ENCODE measurements around the gene CREBBP. TPM values are rescaled to one million over a fixed set of nuclear protein-coding genes. Genes with fewer than 3 reads are reported as not detected.

CREBBP gene
- total RNA-seq, 2 donors from 2014 or later, result 59.3 to 60.7 TPM

DNA sequence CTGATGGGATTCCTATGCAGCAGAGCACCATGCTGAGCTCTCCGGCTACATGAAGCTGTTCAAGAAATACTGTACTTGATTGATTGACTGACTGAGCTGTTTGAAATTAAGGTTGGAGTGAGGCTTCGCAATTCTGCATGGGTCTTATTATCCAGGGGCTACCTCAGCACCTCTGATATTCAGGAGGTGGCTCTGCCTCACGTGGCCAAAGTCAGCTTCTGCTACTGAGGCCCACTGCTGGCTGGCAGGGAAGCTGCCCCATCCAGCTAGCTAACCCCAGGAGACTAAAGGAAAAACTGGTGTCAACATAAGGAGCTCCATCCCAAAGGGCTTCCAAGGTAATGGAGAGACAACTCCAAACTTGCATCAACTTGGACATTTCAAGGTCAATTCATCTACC lies 97.0 kb downstream of the CREBBP start:
- DNase-seq (no peak), ATAC-seq (no peak)
- intact Hi-C loops (cut with DNase I, micrococcal nuclease), result no loop called here

DNA sequence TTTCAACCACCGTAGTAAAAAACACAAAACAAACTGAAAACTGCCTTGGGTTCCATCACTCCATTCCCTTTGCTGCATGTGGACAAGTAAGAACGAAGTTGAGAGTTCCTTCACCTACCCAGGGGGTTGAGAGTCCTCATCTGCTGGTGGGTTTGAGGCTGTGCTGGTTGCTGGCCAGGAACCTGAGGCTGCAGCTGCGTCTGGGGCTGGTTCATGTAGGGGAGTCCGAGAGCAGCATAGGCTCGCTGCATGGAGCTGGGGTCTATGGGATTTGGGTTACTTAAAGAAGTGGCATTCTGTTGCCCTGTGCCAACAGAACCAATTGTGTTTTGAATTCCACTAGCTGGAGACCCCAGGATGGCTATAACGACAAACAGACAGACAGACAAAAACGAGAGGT lies 97.9 kb downstream of the CREBBP start:
- ATAC-seq (no peak), DNase-seq (no peak)
- intact Hi-C loops (cut with DNase I, micrococcal nuclease), result no loop called here

GRCh38 chr16:3781421-3781820 lies 99.1 kb downstream of the CREBBP start:
- intact Hi-C loops (cut with DNase I, micrococcal nuclease), result no loop called here
- ATAC-seq, result no peak
- no peak for DNase-seq

GRCh38 chr16:3780570-3780969 lies 99.9 kb downstream of the CREBBP start:
- ATAC-seq, result peak; percentile 48
- DNase-seq, result no peak
- intact Hi-C loops (cut with DNase I, micrococcal nuclease), result no loop called here

- no peak for DNase-seq
- intact Hi-C loops (cut with DNase I, micrococcal nuclease), result no loop called here
- no peak for ATAC-seq
Observed at GRCh38 chr16:3776316-3776715, 104.2 kb downstream of the CREBBP start.

GRCh38 chr16:3774819-3775218 lies 105.7 kb downstream of the CREBBP start:
- no peak for ATAC-seq
- DNase-seq, result no peak
- intact Hi-C loops (cut with DNase I, micrococcal nuclease), result no loop called here

DNA sequence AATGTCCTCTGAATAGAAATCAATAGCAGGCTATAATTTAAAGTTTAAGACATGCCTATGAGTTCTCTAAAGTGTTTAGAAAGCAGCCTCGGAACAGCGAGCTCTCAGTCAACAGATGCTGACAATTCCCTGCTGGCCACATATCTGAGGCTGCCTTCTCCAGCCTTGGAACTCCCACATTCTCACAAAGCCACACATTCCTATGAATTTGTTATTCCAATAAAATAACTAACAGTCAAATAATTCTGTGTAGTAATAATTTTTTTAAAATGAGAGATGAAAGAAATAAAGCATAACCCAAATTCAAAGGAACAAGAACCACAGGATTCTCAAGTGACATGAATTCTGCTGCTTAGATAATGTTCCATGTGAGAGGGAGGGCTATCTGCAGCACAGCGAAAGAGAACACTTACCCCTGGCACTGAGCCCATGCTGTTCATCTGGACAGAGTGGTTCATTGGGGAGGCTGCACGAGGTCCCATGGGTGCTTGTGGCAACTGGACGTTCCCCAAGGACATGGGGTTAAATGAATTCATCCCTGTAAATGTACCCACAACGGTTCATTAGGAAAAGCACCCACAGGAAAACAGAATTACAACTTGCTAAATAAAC lies 106.3 kb downstream of the CREBBP start:
- intact Hi-C loops (cut with DNase I, micrococcal nuclease), result no loop called here
- DNase-seq (no peak), ATAC-seq (no peak)

DNA sequence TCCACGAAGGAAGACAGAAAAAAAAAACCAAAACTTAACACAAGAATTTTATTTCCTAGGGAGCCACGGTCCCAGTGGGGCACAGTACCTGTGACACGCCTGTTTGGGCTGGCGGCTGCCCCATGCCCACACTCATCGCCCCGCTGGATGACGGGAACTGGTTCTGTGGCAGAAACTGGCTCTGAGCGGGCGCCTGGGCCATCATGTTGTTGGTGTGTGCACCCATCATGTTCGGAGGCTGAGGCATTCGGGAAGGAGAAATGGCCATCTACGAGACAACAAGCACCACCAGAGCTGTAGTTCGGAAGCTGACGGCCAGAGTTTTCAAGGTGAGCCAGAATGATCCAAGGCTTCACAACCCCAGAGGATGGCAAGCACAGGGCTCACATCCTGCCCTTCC lies 106.8 kb downstream of the CREBBP start:
- intact Hi-C loops (cut with DNase I, micrococcal nuclease), result no loop called here

DNA sequence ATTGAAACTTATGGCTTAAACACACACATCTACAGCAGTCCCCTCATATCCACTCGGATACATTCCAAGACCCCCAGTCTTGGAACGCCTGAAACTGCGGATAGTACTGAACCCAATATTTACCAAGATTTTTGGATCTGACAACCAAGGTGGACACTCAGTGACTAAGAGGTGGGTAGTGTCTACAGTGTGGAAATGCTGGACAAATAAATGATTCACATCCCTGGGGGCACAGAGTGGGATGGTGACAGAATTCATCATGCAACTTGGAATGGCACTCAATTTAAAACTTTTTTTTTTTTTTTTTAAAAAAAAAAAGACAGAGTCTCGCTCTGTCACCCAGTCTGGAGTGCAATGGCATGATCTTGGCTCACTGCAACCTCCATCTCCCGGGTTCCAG lies 109.0 kb downstream of the CREBBP start:
- intact Hi-C loops (cut with DNase I, micrococcal nuclease), result no loop called here
- no peak for ATAC-seq
- DNase-seq, result no peak

More for the DNA sequence above, 106.8 kb downstream of the CREBBP start:
- DNase-seq, result no peak
- ATAC-seq, result no peak

GRCh38 chr16:3770530-3770929 lies 110.0 kb downstream of the CREBBP start:
- DNase-seq (no peak), ATAC-seq (no peak)
- intact Hi-C loops (cut with DNase I, micrococcal nuclease), result no loop called here

DNA sequence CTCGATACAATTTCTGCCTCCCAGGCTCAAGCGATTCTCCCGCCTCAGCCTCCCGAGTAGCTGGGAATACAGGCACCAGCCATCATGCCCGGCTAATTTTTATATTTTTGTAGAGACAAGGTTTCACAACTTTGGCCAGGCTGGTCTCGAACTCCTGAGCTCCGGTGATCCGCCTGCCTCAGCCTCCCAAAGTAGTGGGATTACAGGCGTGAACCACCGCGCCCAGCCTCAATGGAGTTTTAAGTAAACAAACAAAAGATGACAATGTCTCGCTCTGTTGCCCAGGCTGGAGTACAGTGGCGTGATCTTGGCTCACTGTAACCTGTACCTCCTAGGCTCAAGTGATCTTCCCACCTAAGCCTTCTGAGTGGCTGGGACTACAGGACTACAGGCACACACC lies 110.6 kb downstream of the CREBBP start:
- no peak for ATAC-seq
- no peak for DNase-seq
- intact Hi-C loops (cut with DNase I, micrococcal nuclease), result no loop called here

DNA sequence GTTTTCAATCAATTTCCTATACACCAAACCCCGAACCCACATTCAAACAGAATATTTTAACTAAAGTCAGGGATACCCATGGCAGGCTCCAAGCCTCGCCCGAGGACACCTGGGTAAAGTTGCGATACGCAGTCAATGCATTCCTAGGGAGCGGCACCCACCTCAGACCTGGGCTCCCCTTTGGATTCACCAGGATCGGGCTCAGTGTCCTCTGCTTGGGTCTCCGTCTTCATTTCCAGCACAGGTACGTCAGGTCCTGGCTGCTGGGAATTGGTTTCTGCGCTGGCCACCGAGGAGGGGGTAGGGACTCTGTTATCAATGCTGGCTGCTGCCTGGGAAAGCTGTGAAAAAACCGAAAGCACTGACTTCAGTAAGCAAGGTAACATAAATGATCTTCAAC lies 111.5 kb downstream of the CREBBP start:
- DNase-seq (no peak), ATAC-seq (no peak)
- intact Hi-C loops (cut with DNase I, micrococcal nuclease), result no loop called here

DNA sequence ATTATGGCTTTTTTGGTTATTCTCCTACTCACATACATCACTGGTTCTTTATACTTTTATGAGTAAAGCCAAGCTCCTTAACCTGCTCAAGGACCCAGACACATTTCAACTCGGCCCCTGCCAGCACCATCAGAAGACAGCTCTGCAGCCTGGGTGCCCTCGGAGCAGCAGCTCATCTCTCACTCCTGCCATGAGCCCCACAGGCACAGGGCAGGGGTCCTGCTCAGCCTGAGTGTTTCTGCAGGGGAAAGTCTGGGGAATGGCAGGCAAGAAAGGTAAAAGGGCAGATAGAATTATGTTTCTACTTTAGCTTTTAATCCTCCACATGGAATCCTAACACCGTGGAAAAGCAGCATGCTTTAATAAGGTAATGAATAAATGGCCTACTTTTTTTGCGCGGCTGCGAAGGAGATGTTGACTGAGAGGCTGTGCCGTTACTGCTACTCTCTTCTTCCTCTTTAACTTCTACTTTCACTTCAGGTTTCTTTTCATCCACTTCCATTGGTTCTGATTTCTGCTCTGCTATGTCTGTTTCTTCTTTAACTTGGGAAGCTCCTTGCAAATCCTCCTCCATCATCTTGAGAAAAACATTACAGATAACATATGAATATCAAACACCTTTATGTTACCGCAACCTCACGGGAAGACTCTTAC lies 113.1 kb downstream of the CREBBP start:
- intact Hi-C loops (cut with DNase I, micrococcal nuclease), result no loop called here
- DNase-seq (no peak), ATAC-seq (no peak)

GRCh38 chr16:3766177-3766576 lies 114.3 kb downstream of the CREBBP start:
- ATAC-seq, result no peak
- intact Hi-C loops (cut with DNase I, micrococcal nuclease), result no loop called here

GRCh38 chr16:3764409-3764808 lies 116.1 kb downstream of the CREBBP start:
- intact Hi-C loops (cut with DNase I, micrococcal nuclease), result no loop called here
- DNase-seq (no peak), ATAC-seq (no peak)

More at GRCh38 chr16:3766177-3766576, 114.3 kb downstream of the CREBBP start:
- DNase-seq, result no peak

DNA sequence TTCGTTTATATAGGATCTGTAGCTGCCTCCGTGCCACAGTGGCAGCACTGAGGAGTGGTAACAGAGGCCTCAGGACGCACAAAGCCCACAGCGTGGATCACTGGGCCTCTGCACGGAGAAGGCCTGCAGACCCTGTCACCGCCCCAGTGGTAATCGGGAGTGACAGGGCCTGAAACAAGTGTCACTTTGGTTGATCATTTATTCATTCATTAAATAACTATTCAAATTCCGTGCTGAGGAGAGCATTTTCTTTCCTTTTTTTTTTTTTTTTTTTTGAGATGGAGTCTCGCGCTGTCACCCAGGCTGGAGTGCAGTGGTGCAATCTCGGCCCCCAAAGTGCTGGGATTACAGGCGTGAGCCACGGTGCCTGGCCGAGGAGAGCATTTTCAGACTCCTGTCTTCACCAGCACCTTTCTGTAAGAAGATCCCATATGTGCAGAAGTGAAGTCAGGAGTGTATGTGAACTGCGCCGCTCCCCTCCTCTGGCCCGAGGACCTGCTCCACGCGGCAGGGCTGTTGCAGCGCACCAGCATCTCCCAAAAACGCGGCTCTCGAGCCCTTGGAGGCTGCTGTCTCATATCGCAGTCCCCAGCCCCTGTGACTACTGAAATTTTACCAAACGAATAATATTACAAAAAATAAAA lies 118.3 kb downstream of the CREBBP start:
- intact Hi-C loops (cut with DNase I, micrococcal nuclease), result no loop called here
- ATAC-seq (no peak), DNase-seq (no peak)

DNA sequence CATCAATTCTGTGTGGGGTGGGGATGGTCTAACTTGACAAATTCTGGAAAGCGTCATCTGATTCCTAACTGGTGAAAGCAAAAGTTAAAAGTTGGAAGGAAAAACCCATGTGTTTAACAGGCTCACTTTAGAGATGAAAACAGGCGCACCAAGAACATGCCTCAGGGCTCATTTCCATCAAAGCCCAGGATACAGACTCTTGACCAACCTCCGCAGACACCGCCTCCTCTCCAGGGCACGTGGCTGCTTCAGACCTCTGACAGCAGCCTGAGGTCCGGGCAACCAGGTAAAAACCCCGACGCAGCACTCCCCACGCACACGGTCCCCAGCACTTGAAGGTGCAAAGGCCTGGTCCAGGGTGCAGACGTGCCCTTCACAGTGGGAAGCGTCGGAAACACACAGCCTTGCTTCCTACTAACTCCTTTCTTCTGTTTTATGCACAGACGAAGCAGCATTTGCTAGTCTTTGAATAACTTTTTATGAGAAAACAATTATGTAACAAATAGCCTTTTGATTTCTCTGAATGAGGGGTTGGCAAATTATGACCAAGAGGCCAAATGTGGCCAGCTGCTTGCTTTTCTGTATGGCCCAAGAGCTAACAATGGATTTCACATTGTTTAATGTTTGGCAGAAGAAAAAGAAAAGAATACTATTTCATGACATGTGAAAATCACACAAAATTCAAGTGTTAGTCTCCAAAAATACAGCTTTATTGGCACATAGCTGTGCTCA lies 119.0 kb downstream of the CREBBP start:
- ATAC-seq (no peak), DNase-seq (no peak)
- intact Hi-C loops (cut with DNase I, micrococcal nuclease), result no loop called here

GRCh38 chr16:3760518-3760917 lies 120.0 kb downstream of the CREBBP start:
- intact Hi-C loops (cut with DNase I, micrococcal nuclease), result no loop called here
- ATAC-seq (no peak), DNase-seq (no peak)

DNA sequence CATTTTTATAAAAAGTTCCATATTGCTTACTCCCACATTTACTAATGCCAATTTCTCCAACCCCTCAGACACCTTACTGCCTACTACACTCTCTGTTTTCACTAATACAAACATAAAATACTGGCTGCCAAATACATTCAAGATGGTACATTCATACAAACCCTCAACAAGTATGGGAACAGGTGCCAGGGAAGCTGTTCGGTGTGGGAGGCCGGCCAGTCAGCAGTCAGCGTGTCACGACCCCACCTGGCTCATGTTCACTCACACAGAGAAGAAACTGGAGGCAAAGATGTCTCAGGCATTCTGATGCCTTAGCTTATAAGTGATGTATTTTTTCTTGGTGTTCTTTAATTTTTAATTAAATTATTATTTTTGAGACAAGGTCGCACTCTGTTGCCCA lies 120.8 kb downstream of the CREBBP start:
- intact Hi-C loops (cut with DNase I, micrococcal nuclease), result no loop called here
- ATAC-seq (no peak), DNase-seq (no peak)

DNA sequence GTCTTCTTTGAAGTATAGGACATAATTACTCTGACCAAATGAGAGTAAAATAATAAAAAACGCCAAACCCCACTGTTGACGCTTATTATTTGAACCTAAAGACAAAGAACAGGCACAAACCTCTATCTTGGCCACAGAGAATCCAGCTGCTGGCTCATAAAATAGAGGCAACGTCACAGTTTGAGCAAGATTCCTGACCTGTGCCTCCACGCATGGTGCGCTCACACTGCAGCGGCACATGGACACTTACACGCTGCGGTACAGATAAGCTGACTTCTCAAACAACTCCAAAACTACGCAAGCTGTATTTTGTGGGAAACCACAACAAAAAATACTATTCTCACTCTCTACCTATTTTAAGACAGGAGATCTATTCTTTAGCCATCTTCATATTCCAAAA lies 124.4 kb downstream of the CREBBP start:
- intact Hi-C loops (cut with DNase I, micrococcal nuclease), result no loop called here
- no peak for ATAC-seq
- DNase-seq, result no peak

Measured in left colon (tissue), 2 donors.